Right hindlimb (tissue), 1 donor: ENCODE data around the gene NALF2.

Experiments used
- DNase-seq: peaks from one replicate; pipeline ENCODE4 v3.0.0-alpha.2; 2018

Gene NALF2

GRCh38 chrX:69531031-69531755 lies 27.1 kb downstream of the NALF2 start:
- no peak for DNase-seq

- DNase-seq: no peak
These were observed 31.5 kb downstream of the NALF2 start for GRCh38 chrX:69535661-69536060.

GRCh38 chrX:69538321-69538876 lies 34.3 kb downstream of the NALF2 start:
- DNase-seq: peak; percentile 79

GRCh38 chrX:69539437-69539836 lies 35.3 kb downstream of the NALF2 start:
- DNase-seq: no peak

GRCh38 chrX:69541956-69542355 lies 37.8 kb downstream of the NALF2 start:
- no peak for DNase-seq

GRCh38 chrX:69543572-69543971 lies 39.4 kb downstream of the NALF2 start:
- DNase-seq: no peak

- DNase-seq: no peak
These were observed 42.3 kb downstream of the NALF2 start for GRCh38 chrX:69546417-69546816.

- DNase-seq: no peak
These were observed 42.9 kb downstream of the NALF2 start for GRCh38 chrX:69546978-69547377.

GRCh38 chrX:69551421-69552009 lies 47.4 kb downstream of the NALF2 start:
- DNase-seq: no peak

- DNase-seq: no peak
These were observed 48.4 kb downstream of the NALF2 start for GRCh38 chrX:69552512-69552911.
